GM18508 (cell line): ENCODE results near the gene KRTAP10-11.
"Not testable (repeated sequence)": the region's sequence is repeated elsewhere in the genome, so short reads cannot be mapped to it uniquely, and the experiment has no call there.

Experiments
- ATAC-seq: cut with Tn5 transposase; IDR thresholded peaks from one replicate; pipeline ENCODE4 v1.9.1; 2021; ENCODE audit warnings: moderate number of reproducible peaks; ENCODE audit not compliant: insufficient read depth, unreplicated experiment

Gene KRTAP10-11

GRCh38 chr21:44614961-44615391, 31.2 kb upstream of the KRTAP10-11 start:
- ATAC-seq: no peak

- no peak for ATAC-seq
These were observed 30.7 kb upstream of the KRTAP10-11 start for GRCh38 chr21:44615466-44615865.

- no peak for ATAC-seq
These were observed 30.2 kb upstream of the KRTAP10-11 start for GRCh38 chr21:44615911-44616590.

GRCh38 chr21:44616591-44616926, 29.7 kb upstream of the KRTAP10-11 start:
- ATAC-seq: no peak

- no peak for ATAC-seq
These were observed 29.1 kb upstream of the KRTAP10-11 start for GRCh38 chr21:44617071-44617501.

- no peak for ATAC-seq
These were observed 27.7 kb upstream of the KRTAP10-11 start for GRCh38 chr21:44618504-44618903.

- ATAC-seq: no peak
These were observed 27.3 kb upstream of the KRTAP10-11 start for GRCh38 chr21:44618909-44619308.

- ATAC-seq: no peak
These were observed 26.3 kb upstream of the KRTAP10-11 start for GRCh38 chr21:44619886-44620285.

- no peak for ATAC-seq
These were observed 22.6 kb upstream of the KRTAP10-11 start for GRCh38 chr21:44623575-44623974.

GRCh38 chr21:44625756-44626155, 20.5 kb upstream of the KRTAP10-11 start:
- ATAC-seq: no peak

- no peak for ATAC-seq
These were observed 20.0 kb upstream of the KRTAP10-11 start for GRCh38 chr21:44626262-44626661.

- ATAC-seq: no peak
These were observed 19.5 kb upstream of the KRTAP10-11 start, which contains the start of gene KRTAP10-9 for GRCh38 chr21:44626673-44627143. TSS of gene KRTAP10-9 (plus strand) at chr21:44627093. CDS start at chr21:44627172, 79 bp downstream.

GRCh38 chr21:44627181-44627822, 18.9 kb upstream of the KRTAP10-11 start:
- not testable (repeated sequence) for ATAC-seq

- ATAC-seq: not testable (repeated sequence)
These were observed 18.4 kb upstream of the KRTAP10-11 start for GRCh38 chr21:44627831-44628233.

GRCh38 chr21:44628707-44629391, 17.4 kb upstream of the KRTAP10-11 start:
- ATAC-seq: no peak

GRCh38 chr21:44630440-44630839, 15.8 kb upstream of the KRTAP10-11 start:
- ATAC-seq: no peak

GRCh38 chr21:44632067-44632466, 14.1 kb upstream of the KRTAP10-11 start:
- no peak for ATAC-seq

GRCh38 chr21:44636209-44637017, 9.8 kb upstream of the KRTAP10-11 start:
- no peak for ATAC-seq

GRCh38 chr21:44637018-44637850, 9.0 kb upstream of the KRTAP10-11 start, which contains the start of gene KRTAP10-10:
TSS of gene KRTAP10-10 (plus strand) at chr21:44637356. CDS start at chr21:44637418, 62 bp downstream.
- no peak for ATAC-seq
